A673 (cell line): ENCODE measurements around the gene CPNE2.

Source experiments
- EZH2 ChIP-seq: fragments of 200-600 bp; sonication (generic); IDR thresholded peaks from 2 replicates; pipeline ENCODE4 v1.6.1; 2017; ENCODE audit warnings: borderline replicate concordance, low read depth, mild to moderate bottlenecking, mixed read lengths, antibody characterized with exemption, low read length; ENCODE audit not compliant: poor library complexity, severe bottlenecking
- TF ChIP-seq, protein P1 (sequence below): fragments of 300-800, 200-600 bp; sonication (generic); conservative IDR thresholded peaks from 2 replicates; pipeline ENCODE4 v1.5.1; 2017; ENCODE audit warnings: low read depth, mild to moderate bottlenecking, antibody characterized with exemption, low read length, moderate library complexity, mixed read lengths

DNA sequence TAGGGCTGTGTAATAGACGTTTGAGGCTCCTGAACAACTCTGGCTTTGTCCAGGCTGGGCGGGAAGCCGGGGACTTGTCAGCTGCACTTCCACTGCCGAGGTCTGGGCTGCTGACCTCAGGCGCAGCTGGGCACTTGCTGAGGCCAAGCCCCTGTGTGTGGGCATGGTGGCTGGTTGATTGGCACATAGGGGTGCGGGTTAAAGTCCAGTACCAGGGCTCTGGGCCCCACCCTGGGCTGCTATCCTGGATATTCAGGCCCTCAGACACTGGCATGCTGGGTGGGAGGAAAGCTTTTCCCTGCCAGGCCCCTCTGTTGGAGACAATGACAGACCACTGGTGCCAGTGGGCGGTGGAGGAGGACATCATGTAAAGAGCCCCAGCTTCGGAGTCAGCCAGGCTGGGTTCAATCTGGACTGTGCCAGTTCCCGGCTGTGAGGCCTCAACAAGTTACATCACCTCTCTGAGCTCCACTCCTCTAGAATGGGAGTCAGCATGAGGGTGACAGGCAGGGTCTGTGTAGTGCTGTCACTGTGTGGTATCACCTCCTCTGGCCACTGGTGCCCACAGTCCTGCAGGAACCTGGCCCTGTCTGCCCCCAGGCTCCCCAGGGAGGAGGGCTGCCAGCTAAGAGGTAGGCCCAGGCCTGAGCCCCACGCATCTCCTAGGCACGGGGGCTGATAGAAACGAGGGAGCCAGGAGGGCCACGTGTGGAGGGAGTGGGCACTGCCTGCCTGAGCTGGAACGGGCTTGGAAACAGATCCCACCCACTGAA is 51.0 kb downstream of the CPNE2 start:
- TF ChIP-seq, protein P1, sequence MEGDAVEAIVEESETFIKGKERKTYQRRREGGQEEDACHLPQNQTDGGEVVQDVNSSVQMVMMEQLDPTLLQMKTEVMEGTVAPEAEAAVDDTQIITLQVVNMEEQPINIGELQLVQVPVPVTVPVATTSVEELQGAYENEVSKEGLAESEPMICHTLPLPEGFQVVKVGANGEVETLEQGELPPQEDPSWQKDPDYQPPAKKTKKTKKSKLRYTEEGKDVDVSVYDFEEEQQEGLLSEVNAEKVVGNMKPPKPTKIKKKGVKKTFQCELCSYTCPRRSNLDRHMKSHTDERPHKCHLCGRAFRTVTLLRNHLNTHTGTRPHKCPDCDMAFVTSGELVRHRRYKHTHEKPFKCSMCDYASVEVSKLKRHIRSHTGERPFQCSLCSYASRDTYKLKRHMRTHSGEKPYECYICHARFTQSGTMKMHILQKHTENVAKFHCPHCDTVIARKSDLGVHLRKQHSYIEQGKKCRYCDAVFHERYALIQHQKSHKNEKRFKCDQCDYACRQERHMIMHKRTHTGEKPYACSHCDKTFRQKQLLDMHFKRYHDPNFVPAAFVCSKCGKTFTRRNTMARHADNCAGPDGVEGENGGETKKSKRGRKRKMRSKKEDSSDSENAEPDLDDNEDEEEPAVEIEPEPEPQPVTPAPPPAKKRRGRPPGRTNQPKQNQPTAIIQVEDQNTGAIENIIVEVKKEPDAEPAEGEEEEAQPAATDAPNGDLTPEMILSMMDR: no peak
- TF ChIP-seq EZH2: no peak
